ENCODE results near the gene TSPAN17.
"Not testable (repeated sequence)": the region's sequence is repeated elsewhere in the genome, so short reads cannot be mapped to it uniquely, and the experiment has no call there.

TSPAN17 gene, protein sequence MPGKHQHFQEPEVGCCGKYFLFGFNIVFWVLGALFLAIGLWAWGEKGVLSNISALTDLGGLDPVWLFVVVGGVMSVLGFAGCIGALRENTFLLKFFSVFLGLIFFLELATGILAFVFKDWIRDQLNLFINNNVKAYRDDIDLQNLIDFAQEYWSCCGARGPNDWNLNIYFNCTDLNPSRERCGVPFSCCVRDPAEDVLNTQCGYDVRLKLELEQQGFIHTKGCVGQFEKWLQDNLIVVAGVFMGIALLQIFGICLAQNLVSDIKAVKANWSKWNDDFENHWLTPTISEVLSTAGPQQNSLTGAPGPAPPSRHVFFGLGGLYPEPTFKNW

DNA sequence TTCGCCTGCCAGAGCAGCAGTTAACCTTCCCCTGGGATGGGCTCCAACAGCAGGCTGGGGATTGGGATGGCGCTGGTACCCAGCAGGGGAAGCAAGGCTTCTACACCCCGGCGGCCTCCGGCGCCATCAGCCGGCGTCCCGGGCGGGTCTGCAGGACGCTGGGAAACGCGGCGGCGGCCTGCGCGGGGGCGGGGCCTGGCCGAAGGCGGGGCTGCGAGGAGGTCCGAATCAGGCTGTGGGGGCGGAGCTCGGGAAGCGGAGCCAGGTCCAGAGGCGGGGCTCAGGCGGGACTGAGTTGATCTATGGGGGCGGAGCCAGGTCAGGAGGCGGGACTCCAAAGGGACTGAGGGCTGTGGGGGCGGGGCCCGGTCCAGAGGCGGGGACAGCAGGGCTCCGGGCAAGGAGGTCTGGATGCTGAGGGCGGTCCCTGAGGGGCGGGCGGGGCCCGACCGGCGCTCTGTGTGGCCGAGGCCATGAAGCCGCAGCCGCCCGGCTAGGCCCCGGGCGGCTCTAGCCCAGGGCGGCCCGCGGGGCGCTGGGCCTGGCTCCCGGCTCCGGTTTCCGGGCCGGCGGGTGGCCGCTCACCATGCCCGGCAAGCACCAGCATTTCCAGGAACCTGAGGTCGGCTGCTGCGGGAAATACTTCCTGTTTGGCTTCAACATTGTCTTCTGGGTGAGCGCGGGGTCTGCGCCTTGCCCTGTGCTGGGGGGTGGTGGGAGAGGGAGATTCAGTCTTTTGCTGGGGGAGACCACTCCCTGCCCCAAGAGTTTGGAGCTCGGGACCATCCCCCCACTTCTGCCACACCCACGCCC lies at the start of gene TSPAN17:
TSPAN17 (plus strand) TSS at position 455 of the 813 bp plus-strand sequence; CDS start at position 587, 132 bp downstream.
- peak; percentile 100 for DNase-seq (ENCODE audit: low spot score)

DNA sequence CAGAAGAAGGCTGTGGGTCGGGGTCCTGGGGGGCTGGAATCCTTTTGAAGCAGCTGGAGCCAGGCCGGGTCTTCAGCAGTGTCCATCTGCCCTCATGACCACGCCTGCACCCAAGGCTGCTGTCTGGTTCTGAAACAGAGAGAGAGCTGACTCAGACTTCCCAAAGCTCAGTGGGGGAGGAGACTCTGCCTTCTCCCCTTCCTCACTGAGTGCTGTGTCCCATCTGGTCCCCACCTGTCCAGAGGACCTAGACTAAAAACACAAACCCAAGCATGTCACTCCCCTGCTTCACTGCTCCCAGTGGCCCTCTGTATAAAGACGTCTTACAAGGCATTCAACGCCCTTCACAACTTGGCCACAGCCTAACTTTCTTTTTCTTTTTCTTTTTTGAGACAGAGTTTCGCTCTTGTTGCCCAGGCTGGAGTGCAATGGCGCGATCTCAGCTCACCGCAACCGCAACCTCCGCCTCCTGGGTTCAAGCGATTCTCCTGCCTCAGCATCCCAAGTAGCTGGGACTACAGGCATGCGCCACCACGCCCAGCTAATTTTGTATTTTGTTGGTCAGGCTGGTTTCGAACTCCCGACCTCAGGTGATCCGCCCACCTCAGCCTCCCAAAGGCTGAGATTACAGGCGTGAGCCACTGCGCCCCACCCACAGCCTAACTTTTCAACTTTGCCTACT lies 47.4 kb upstream of the TSPAN17 start:
- not testable (repeated sequence) for DNase-seq (ENCODE audit: low spot score)

DNA sequence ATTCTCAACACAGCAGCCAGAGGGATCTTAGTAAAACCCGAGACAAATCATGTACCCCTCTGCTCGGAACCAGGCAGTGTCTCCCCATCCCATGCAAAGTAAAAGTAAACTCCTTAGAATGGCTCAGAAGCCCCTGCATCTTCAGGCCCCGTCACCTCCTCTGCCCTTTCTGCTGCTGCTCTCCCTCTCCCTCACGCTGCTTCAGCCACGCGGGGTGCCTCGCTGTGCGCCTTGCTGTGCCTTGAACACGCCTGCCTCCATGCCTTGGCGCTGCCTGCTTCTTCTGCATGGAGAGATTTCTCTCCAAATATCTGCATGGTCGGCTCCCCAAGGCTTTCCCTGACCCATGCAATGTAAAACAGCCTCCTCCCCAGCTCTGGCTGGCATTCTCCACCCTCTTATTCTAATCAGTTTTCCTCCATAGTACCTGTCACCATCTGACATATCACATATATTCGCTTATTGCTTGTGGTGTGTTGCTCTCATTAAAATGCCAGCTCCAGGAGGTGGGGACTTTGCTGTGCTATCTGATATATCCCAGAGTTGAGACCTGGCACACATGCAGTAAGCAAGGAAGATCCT lies 45.3 kb upstream of the TSPAN17 start:
- DNase-seq (ENCODE audit: low spot score), result no peak

DNA sequence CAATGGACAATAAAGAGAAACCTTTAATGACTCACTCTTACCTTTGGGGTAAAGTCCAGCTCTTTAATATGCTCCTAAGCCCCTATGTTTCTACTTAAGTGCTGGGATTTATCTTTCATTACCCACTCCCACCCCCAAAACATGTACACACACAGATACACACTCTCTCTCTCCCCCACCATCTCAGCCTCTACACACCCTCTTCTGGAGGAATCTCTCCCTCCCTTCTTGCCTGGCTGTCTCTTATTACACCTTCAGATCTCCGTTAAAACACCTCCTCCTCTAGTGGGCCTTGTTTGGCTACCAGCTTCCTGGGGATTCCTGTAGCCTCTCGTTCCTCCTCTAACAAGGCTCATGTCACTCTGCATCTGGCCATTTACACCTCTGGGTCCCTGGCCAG lies 44.2 kb upstream of the TSPAN17 start:
- DNase-seq (ENCODE audit: low spot score), result no peak

DNA sequence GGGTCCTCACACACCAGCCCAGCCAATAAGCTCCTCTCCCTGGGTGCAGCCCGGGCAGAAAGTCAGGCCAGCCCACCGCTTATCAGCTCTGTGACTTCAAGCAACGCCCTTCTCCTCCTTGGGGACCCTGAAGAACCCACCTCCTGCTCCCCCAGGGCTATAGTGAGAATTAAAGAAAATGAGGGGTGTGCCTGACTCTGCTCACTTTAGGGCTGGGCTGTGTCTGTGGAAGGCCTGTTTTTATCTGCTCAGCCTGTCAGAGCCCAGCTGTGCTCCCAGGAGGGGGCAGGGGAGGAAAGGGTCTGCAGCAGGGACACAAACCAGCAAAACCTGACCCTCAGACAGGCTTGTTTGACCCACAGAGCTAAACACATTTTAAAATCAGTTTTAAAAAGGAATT lies 41.3 kb upstream of the TSPAN17 start:
- DNase-seq (ENCODE audit: low spot score), result no peak

DNA sequence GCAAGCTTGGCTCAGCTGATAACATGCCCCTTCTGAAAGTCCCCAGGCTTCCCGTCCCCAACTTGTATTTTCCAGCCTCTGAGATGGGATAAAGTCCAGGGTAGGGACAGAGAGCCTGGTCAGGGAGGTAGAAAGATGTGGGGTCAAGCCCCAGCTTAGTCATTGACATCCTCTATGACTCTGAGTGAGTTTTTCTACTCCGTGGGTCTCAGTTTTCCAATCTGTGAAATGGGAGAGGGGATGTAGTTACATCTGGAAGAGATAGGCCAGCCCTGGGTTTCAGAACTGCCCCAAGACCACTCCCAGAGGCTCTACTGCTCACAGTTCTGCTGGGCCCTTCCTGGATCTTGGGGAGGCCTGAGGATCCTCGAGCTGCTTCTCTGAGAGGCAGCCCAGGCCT lies 40.4 kb upstream of the TSPAN17 start:
- no peak for DNase-seq (ENCODE audit: low spot score)

DNA sequence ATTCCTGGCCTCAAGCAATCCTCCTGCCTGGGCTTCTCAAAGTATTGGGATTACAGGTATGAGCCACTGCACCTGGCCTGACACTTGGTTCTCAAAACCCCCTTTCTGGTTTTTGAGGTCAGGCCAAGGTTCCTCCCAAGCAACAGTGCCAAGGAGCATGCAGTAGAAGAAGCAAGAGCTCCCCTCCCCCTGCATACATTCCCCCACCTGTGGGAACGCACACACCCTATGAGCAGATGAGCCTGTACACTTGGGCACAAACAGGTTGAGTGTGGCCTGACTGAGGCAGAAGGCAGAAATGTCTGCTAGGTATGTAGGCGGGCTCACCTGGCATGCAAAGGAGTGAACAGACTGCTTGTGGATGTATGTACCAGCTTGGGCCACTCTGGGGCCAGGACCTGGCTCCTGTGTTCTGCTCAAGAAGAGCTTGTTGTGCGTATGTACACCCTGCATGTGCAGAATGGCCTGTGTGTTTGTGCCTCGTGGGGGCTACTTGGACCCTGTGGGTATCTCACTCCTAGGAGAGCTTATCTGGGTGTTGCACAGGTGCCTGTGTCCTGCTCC lies 39.1 kb upstream of the TSPAN17 start:
- no peak for DNase-seq (ENCODE audit: low spot score)

DNA sequence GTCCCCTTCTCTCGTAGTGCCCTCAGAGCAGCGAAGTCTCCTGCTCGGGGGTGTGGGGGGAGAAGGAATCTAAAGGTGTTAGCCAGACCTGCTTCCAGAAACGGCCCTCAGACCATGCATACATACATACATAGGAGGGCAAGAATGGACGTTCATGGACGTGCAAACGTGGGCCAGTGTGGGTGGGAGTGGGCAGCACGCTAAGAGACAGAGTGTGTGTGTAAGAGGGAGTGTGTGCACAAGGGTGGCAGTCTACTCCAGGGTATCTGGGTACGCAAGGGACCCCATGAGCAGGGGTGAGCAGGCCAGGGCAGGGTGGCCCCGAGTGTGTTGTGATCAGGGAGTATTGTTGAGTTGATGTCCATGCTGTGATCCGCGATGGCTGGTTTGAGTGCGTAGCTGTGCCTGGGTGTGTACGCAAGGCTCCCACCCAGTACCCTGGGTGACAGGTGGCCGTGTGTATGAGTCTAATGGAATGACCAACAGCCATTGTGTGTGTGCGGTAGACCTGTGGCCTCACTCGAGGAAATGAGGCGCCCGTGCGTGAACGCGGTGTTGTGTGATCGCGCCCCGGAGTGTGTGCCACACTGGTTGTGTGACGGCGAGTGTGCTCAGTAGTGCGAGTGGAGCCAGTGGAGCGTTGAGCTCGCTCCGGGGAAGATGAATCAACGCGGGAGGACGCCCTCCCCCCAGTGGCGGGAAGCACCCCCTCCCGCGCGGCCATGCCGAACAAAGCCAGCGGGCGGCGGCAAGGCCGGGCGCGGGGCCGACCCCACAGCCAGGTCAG lies 38.2 kb upstream of the TSPAN17 start:
- no peak for DNase-seq (ENCODE audit: low spot score)

DNA sequence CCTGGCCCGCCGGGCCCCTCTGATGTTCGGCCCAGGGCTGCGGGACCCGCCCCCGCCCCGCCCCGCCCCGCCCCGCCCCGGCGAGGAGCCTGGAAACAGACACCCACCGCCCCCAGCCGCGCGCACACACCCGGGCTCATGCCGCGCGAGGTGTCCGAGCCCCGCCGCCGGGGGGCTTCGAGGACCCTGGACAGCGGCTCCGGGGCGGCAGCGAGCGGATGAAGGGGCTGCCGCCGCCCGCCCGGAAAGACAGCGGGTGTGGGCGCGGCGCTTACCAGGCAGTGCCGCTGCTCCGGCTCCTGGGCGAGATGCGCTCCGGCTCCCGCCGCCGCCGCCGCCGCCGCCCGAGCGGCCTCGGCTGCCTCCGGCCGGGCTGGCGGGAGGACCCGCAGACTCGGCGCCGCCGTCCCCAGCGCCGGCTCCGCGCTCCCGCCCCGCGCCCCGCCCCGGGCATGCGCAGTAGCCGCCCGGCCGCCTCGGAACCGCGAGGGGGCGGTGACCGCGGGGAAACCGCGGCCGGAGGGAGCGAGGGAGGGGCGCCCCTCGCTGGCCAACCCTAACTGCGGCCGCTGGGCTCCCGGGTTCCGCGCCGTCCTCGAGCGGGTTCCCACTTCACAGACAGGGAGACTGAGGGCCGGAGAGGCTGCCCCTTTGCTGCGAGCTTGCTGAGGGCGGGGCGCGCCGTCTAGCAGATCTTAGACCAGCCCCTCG lies 37.4 kb upstream of the TSPAN17 start, which contains the start of gene GPRIN1:
GPRIN1 (minus strand) TSS at position 433 of the 711 bp plus-strand sequence. CDS start 10,322 bp downstream, outside the sequence.
- DNase-seq (ENCODE audit: low spot score), result peak; percentile 61

DNA sequence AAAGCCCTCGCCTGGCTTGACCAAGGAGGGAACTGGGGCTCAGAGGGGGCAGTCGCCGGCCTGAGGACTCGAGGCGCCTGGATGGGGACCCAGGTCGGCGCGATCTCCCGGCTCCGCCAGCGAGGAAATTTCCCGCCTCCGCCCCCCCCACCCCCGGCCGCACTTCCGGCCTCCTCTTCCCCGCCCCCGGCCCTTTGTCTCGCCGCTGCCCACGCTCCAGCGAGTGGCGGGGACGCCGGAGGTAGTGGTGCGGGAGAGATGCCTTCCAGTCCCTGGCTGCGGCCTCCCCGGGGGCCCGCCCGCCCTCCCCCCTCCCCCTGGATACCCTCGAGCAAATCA lies 36.9 kb upstream of the TSPAN17 start:
- no peak for DNase-seq (ENCODE audit: low spot score)

DNA sequence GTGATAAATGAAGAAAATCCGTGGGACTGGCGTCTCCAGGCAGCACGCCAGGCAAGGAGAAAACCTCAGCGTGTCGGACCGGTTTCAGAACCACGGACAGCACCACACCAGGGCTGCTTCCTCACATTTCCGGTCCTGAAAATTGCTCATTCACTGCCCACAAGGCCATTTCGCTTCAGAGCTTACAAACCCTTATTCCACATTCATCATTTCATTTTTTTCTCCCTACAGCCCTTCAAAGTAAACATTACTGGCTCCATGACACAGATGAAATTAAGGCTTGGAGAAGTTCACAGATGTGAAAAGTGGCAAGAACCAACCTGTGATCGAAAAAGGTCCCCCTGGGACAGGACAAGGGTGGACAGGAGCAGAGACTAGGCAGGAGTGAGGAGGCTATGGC lies 35.8 kb upstream of the TSPAN17 start:
- peak; percentile 13 for DNase-seq (ENCODE audit: low spot score)

DNA sequence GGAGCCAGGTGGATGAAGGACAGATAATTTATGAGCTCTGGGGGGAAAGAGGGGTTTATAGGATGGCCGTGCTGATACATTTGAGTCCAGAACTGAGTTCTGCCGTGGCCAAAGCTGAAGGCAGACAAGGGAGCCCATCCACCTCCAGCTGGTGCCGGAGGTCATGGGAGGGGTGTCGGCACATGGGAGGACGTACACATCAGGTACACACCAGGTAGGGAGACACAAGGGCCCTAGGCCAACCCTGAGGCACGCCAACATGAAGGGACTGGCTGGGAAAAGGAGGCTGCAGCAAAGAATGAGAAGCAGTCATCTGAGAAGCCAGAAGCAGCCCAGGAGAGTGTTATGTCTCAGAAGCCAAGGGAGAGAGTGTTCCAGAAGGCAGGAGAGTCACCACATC lies 35.3 kb upstream of the TSPAN17 start:
- no peak for DNase-seq (ENCODE audit: low spot score)

DNA sequence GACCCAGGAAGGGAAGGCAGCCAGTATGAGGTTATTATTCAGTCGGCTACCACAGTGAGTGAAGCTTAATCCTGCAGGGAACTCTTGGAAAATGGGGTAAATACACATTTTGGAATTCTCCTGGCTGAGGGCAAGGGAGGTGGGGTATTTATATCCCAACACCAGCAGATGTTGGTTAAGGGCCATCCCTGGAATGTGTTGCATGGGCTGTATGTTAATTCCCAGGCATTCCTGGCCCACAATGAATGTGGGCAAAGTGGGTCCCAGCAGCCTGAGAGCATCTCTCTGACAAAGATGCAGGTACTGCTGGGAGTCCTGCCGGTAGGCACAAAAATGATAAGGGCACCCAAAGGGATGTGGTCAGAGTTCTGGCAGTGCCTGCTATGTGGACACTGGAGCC lies 34.4 kb upstream of the TSPAN17 start:
- DNase-seq (ENCODE audit: low spot score), result no peak

DNA sequence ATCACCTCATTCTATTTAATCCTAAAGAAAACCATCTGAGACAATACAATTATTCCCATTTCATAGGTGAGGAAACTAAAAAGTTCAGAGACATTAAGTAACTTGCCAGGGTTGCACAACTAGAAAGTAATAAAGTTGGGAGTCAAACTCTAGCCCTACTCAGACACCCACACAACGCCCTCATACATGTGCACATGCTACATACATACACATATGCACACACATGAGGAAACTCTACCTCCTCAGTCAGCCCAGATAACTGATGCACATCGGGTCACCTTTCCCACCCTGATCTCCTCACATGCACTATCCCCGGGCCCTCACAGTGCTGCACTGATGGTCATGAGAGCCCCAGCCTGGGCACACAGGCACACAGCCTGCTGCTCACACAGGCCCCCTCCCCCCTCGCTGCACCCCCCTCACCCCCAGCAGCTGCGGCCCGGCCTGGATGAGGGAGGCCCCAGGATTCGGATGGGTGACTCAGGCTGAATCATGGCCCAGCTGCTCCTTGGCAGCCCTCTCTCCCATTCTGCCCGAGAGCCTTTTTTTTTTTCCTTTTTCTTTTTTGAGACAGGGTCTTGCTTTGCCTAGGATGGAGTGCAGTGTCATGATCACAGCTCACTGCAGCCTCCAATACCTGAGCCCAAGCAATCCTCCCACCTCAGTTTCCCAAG lies 32.3 kb upstream of the TSPAN17 start:
- DNase-seq (ENCODE audit: low spot score), result no peak

DNA sequence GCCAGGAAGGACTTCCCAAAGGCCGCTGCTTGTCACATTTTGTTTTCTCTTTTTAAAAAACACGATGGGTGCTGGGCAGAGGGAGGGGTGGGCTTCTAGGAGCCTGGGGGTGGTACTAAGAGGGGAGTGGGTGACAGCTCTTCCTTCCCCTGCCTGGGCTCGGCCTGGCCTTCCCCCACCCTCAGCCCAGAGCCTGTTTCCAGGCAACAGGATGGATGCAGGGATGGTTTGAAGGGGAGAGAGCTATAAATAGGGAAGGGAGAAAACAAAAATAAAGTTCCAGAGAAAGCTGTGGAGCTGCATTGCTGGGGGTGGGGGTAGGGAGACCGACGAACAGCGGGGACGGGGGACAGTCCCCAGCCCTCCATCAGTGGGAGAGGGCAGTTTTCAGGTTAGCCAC lies 30.8 kb upstream of the TSPAN17 start:
- DNase-seq (ENCODE audit: low spot score), result no peak

DNA sequence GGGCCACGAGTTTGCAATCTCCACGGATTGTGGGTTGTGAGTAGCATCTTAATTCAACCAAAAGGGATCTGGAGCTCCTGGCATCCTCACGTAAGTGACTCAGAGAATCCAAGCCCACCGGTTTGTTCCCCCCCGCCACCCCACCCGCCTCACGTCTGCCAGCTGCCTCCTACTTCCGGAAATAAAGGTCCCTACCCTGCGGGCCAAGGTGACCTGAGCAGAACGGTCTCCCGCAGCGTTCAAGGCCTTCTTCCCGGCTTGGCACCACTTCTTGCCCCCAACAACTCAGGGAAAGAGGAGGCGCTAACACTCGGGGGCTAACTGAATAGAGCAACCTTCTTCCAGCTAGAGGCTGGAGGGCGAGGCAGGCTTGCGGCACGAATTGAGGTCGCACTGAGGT lies 28.5 kb upstream of the TSPAN17 start:
- no peak for DNase-seq (ENCODE audit: low spot score)

DNA sequence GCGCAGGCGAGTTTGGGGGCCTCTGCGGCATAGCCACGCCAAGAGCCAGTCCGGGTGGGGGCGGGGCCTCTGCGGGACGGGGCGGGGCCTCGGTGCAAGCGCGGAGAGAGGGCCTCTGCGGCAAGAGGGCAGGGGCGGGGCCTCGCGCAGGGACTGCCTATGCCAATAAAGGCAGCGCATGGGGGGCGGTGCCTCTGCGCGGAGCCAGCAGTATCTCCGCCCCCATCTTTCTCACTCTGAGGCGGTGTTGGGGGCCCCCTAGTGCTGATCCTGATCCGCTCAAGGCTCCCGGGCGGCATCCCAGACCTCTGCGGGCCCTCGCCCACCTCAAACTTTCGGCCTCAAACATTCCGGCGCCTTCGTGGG lies 28.1 kb upstream of the TSPAN17 start:
- DNase-seq (ENCODE audit: low spot score), result peak; percentile 75

DNA sequence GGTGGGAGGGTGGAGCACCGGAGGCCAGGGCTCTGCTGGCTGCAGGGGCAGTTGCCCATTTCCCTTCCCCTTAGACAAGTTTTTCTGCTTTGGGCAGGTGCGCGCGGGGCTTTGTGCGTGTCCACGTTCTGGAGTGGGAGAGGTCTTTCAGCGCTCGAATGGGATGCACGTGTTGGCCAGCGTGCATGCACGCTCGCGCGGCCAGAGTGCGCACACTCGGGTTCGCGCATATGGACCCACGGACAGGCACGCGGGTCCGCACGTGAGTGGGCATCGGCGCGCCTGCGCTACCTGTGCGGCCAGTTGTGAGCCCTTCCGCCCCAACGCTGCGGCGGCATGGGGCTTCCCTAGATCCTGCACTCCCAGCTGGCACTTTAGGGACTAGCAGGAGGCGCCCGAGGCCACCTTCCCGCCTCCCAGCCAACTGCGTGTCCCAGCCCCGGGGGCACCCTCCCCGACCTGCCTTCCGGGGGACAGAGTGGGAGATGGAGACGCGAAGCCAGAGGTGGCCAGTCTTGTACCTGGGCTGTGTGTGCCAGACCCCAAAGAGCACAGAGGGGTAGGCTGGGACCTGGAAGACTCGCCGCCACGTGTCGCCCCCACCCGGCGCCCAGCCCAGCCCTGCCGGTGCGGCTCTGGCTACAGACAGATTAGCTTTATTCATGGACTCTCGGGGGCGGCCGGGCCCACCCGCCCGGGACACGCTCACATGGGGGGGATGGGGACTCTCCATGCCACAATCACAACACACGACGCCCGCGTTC lies 27.5 kb upstream of the TSPAN17 start:
- DNase-seq (ENCODE audit: low spot score), result no peak

DNA sequence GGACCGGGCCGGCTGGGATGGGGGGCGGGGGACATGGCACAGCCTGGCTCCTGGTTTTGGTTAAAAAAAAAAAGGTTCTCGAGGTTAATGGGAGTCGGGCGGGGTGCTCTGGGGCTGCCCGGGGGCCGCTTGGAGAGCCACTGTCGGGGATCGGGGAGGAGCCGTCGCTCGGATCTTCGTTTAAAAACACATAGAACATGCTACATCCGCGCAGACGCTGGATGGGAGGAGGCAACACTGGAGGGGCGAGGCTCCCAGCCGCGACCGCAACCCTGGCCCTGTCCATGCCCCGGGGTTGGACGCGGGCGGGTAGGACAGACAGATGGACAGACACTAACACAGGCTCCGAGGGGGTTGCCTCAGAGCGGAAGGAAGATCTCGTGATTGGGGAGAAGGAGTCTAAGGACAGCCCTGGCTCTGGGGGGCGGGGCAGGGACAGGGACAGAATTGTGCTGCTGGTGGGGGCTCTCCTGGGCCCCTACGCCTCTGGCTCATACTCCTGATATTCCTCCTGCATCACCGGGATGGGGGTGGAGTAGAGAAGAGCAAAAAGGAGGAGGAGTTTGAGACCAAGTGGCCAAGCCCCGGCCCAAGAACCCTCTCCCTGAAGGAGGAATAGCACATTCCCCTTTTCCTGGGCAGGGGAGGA lies 26.8 kb upstream of the TSPAN17 start:
- DNase-seq (ENCODE audit: low spot score), result no peak

Data from hematopoietic multipotent progenitor cell treated with erythropoietin and hydrocortisone succinate and interleukin-3 and kit ligand, for 17 days (in vitro differentiated cells).